ENCODE measurements around the gene BMP6.

DNA sequence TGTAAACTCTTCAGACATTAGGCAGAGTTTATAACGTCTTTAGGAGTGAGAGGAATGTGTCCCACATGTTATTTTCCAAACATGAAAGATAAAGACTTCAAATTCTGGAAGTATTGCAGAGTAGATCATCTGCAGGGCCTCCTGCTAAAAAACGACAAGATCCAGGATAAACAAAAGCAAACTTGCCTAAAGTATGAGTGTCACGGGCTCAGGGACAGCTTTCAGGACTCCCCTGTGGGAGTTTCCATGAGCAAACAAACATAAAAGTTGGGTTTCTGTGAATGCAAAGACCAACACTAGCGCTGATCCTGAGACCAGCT, 107.8 kb downstream of the BMP6 start:
- TF ChIP-seq, protein P1, sequence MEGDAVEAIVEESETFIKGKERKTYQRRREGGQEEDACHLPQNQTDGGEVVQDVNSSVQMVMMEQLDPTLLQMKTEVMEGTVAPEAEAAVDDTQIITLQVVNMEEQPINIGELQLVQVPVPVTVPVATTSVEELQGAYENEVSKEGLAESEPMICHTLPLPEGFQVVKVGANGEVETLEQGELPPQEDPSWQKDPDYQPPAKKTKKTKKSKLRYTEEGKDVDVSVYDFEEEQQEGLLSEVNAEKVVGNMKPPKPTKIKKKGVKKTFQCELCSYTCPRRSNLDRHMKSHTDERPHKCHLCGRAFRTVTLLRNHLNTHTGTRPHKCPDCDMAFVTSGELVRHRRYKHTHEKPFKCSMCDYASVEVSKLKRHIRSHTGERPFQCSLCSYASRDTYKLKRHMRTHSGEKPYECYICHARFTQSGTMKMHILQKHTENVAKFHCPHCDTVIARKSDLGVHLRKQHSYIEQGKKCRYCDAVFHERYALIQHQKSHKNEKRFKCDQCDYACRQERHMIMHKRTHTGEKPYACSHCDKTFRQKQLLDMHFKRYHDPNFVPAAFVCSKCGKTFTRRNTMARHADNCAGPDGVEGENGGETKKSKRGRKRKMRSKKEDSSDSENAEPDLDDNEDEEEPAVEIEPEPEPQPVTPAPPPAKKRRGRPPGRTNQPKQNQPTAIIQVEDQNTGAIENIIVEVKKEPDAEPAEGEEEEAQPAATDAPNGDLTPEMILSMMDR (IDR thresholded peaks at IDR 0.05), result no peak
- no peak for TF ChIP-seq POLR2AphosphoS5 (IDR thresholded peaks at IDR 0.05; ENCODE audit: low read depth, low read length)
- no peak for TF ChIP-seq TCF7L2 (IDR thresholded peaks at IDR 0.05; ENCODE audit: low read depth, low read length)
- no peak for TF ChIP-seq SIN3A (IDR thresholded peaks at IDR 0.05; ENCODE audit: borderline replicate concordance, insufficient read depth, low read depth, low read length)
